HG03575 (cell line): ENCODE measurements around the gene RASA3.

Experiments
- ATAC-seq: cut with Tn5 transposase; IDR thresholded peaks from one replicate; pipeline ENCODE4 v1.9.1; 2021; ENCODE audit not compliant: unreplicated experiment, insufficient number of reproducible peaks, low FRiP score; ENCODE audit errors: extremely low read depth

Gene RASA3

GRCh38 chr13:114034481-114034891 is 97.9 kb downstream of the RASA3 start:
- ATAC-seq = no peak

GRCh38 chr13:114033541-114034315 is 98.7 kb downstream of the RASA3 start:
- ATAC-seq = no peak

- no peak for ATAC-seq
Observed at GRCh38 chr13:114032126-114032799, 100.2 kb downstream of the RASA3 start.

- ATAC-seq = no peak
Observed at GRCh38 chr13:114031631-114032030, 100.8 kb downstream of the RASA3 start.

- ATAC-seq = no peak
Observed at GRCh38 chr13:114030666-114031610, 101.5 kb downstream of the RASA3 start.

GRCh38 chr13:114029866-114030625 is 102.4 kb downstream of the RASA3 start:
- ATAC-seq = no peak

GRCh38 chr13:114027826-114028225 is 104.6 kb downstream of the RASA3 start:
- no peak for ATAC-seq

- no peak for ATAC-seq
Observed at GRCh38 chr13:114027046-114027715, 105.2 kb downstream of the RASA3 start.

- ATAC-seq = no peak
Observed at GRCh38 chr13:114026481-114026880, 105.9 kb downstream of the RASA3 start.

- no peak for ATAC-seq
Observed at GRCh38 chr13:114025714-114026431, 106.5 kb downstream of the RASA3 start.

- ATAC-seq = no peak
Observed at GRCh38 chr13:114025405-114025713, 107.1 kb downstream of the RASA3 start.

- no peak for ATAC-seq
Observed at GRCh38 chr13:114024603-114025404, 107.6 kb downstream of the RASA3 start.

- ATAC-seq = no peak
Observed at GRCh38 chr13:114023716-114024602, 108.5 kb downstream of the RASA3 start.

- ATAC-seq = no peak
Observed at GRCh38 chr13:114022876-114023275, 109.5 kb downstream of the RASA3 start.

GRCh38 chr13:114022309-114022669 is 110.1 kb downstream of the RASA3 start:
- ATAC-seq = no peak
